ENCODE measurements around the gene ATXN2L. TPM values are rescaled to one million over a fixed set of nuclear protein-coding genes. Genes with fewer than 3 reads are reported as not detected.

The ATXN2L gene
- total RNA-seq, 1 experiment from 2014 or later, result 264 TPM

DNA sequence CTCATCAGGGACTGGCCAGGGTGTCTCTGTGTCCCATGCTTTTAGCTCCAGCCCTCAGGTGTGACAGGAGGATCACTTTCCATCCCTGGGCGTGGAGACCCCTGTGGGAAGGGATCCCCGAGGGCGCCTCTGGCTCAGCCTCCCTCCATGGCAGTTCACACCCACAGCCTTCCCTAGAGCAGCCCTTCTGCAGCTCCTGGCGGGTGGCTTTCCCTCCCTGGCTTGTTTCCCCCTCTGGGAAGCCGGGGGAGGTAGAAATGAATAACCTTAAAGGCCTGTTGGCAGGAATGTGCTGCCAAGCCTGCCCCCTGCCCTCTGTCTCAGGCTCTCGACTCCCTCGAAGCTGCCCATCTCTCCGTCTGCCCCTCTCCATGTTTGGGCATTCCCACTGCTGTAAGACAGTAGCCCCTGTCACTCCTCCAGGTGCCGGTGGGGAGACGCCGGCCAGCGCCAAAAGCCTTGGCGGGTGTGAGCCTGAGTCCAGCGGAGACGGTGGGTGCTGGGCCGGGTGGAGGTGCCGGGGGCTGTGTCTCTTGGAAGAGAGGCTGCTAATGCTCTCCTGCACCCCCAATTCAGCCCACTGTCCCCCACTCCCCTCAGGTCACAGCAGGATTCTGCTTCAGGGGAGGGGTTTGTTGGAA is 53.3 kb downstream of the ATXN2L start:
- no peak overlapping the region for H3K27ac ChIP-seq (ENCODE audit: low read depth, low read length)
- peaks cover 5 to 17% of the 10 kb centered on the region in 2 experiments; a peak in 2 of 4 replicates for H3K4me1 ChIP-seq (ENCODE audit: control insufficient read depth in 1 of 2, insufficient read depth in 2 of 2, low read length in 2 of 2)
- no peak overlapping the region for H3K4me3 ChIP-seq (replicated peaks in 1 of 2; ENCODE audit: low read depth in 1 of 2, low read length in 2 of 2)
- H3K9me2 ChIP-seq (ENCODE audit: insufficient read depth), result no peaks in the 10 kb centered on the region
- ChIA-PET POLR2A (no interaction called here), RAD21 (ENCODE audit: low non-redundant PET in 1 of 2, low total read pairs in 2 of 2, uncharacterized antibody in 2 of 2, unreplicated experiment in 2 of 2) (no interaction called here), CTCF (no interaction called here)
- H2AFZ ChIP-seq (ENCODE audit: low read depth, low read length, poor library complexity, severe bottlenecking), result no peak overlapping the region
- no peaks in the 10 kb centered on the region for H3K79me2 ChIP-seq (ENCODE audit: insufficient read depth, low read length)
- TF ChIP-seq EZH2phosphoT487 (IDR thresholded peaks at IDR 0.05; ENCODE audit: borderline replicate concordance) (no peak), SRF (IDR thresholded peaks at IDR 0.05; ENCODE audit: low read depth) (no peak), FOSL1 (IDR thresholded peaks at IDR 0.05; ENCODE audit: low read depth) (no peak), ELF1 (IDR thresholded peaks at IDR 0.05; ENCODE audit: borderline replicate concordance, low read depth) (no peak), JUND (IDR thresholded peaks at IDR 0.05) (no peak), ZNF274 (IDR thresholded peaks at IDR 0.05; ENCODE audit: low read depth, low read length) (no peak), EZH2 (IDR thresholded peaks at IDR 0.05) (no peak), ZFX (IDR thresholded peaks at IDR 0.05) (no peak), MAX (IDR thresholded peaks at IDR 0.05) (no peak), POLR2A (IDR thresholded peaks at IDR 0.05; ENCODE audit: borderline replicate concordance, extremely low read depth, insufficient read depth, insufficient read length) (no peak), ZBTB33 (IDR thresholded peaks at IDR 0.05; ENCODE audit: extremely low read depth, insufficient replicate concordance, low read length) (no peak), TCF7L2 (IDR thresholded peaks at IDR 0.05; ENCODE audit: borderline replicate concordance, extremely low read depth, insufficient read depth, insufficient read length) (no peak), SP1 (IDR thresholded peaks at IDR 0.05; ENCODE audit: low read depth) (no peak), RAD21 (IDR thresholded peaks at IDR 0.05; ENCODE audit: low read depth) (no peak), SIN3A (IDR thresholded peaks at IDR 0.05; ENCODE audit: low read depth) (no peak)
- TF ChIP-seq, protein P1, sequence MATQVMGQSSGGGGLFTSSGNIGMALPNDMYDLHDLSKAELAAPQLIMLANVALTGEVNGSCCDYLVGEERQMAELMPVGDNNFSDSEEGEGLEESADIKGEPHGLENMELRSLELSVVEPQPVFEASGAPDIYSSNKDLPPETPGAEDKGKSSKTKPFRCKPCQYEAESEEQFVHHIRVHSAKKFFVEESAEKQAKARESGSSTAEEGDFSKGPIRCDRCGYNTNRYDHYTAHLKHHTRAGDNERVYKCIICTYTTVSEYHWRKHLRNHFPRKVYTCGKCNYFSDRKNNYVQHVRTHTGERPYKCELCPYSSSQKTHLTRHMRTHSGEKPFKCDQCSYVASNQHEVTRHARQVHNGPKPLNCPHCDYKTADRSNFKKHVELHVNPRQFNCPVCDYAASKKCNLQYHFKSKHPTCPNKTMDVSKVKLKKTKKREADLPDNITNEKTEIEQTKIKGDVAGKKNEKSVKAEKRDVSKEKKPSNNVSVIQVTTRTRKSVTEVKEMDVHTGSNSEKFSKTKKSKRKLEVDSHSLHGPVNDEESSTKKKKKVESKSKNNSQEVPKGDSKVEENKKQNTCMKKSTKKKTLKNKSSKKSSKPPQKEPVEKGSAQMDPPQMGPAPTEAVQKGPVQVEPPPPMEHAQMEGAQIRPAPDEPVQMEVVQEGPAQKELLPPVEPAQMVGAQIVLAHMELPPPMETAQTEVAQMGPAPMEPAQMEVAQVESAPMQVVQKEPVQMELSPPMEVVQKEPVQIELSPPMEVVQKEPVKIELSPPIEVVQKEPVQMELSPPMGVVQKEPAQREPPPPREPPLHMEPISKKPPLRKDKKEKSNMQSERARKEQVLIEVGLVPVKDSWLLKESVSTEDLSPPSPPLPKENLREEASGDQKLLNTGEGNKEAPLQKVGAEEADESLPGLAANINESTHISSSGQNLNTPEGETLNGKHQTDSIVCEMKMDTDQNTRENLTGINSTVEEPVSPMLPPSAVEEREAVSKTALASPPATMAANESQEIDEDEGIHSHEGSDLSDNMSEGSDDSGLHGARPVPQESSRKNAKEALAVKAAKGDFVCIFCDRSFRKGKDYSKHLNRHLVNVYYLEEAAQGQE (IDR thresholded peaks at IDR 0.05; ENCODE audit: low read depth), result no peak
- TF ChIP-seq, protein P2, sequence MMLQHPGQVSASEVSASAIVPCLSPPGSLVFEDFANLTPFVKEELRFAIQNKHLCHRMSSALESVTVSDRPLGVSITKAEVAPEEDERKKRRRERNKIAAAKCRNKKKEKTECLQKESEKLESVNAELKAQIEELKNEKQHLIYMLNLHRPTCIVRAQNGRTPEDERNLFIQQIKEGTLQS (IDR thresholded peaks at IDR 0.05), result no peak
- H3K9ac ChIP-seq (ENCODE audit: low read length), result no peak overlapping the region
- no peak overlapping the region for H3K4me2 ChIP-seq (ENCODE audit: low read length)
- no peaks in the 10 kb centered on the region for H4K20me1 ChIP-seq (ENCODE audit: insufficient read depth)
- H3K9me3 ChIP-seq (ENCODE audit: control insufficient read depth in 1 of 2, insufficient read depth in 1 of 2, low read depth in 1 of 2, low read length in 2 of 2), result no peaks in the 10 kb centered on the region
- no peaks in the 10 kb centered on the region for H3K27me3 ChIP-seq (ENCODE audit: insufficient read depth, low read length)
- peaks cover 6 to 9% of the 10 kb centered on the region in 2 experiments; a peak in 2 of 4 replicates for H3K36me3 ChIP-seq (ENCODE audit: control insufficient read depth in 1 of 2, insufficient read depth in 2 of 2, low read length in 2 of 2)
- no TSS peak for BruUV-seq (replicated peaks)
- ATAC-seq, result no peak
- intact Hi-C loops (cut with micrococcal nuclease), result loop anchor here (5.0 kb wide), 1 partner anchor 36 kb away; no protein-coding TSS in a partner anchor
- no peak for DNase-seq (ENCODE audit: low read depth, low spot score)
